Islet precursor cell (in vitro differentiated cells): Measurements from ENCODE around the gene CRYZL1.

ENCODE experiments used
- DNase-seq: peaks from one replicate; pipeline ENCODE4 v3.0.0-alpha.2; 2018

CRYZL1 gene

DNA sequence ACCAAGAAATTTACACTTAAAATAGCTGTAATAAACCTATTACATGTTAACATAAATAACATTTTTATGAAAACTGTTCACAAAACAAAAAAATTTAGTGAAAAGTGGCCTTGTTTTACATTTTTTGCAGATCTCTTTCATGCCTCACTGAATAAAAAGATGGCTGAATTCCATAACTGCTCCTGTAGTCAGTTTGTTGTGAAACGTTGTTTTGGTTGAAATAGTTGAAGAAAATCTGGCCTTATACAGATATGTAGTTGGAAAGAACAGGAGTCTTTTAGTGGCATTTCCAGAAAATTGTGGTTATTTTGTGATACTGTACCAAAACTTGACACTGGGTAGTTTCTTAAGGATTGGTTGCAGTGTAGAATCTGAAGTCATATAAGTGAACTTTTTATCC is 18.9 kb upstream of the CRYZL1 start:
- no peak for DNase-seq

DNA sequence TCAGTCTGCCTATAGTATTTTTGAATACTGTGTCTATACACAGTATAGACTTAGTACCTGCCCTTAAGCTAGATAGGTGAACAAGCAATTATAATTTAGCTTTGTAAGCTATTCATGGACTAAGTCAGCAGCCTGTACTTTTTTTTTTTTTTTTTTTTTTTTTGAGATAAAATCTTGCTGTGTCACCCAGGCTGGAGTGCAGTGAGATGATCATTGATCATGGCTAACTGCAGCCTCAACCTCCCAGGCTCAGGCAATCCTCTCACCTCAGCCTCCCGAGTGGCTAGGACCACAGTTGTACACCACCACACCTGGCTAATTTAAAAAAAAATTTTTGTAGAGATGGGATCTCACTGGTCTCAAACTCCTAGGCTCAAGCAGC is 18.0 kb upstream of the CRYZL1 start:
- DNase-seq, result no peak

DNA sequence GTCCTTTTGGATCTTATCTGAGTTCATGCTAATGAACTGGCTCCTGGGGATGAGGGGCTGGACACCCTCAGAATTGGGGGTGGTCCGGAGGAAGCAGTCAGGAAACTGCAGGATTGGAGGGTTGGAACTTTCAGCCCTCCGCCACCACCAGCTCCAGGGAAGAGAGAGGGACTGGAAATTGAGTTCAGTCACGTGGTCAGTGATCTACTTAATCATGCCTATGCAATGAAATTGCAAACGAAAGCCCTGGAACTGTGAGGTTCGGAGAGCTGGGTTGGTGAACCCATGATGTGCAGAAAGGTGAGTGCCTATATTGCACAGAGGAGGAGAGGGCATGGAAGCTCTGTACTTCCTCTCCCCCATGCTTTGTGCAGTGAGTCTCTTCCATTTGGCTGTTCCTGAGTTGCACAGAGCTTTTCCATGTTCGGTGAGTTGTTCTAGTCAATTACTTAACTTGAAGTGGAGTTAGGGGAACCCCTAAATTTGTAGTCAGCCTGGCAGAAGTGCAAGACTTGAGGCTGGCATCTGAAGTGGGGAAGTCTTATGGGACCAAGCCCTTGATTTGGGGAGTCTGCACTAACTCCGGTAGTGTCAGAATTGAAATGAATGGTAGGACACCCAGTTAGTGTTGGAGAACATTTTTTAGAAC is 17.5 kb upstream of the CRYZL1 start:
- DNase-seq, result no peak

DNA sequence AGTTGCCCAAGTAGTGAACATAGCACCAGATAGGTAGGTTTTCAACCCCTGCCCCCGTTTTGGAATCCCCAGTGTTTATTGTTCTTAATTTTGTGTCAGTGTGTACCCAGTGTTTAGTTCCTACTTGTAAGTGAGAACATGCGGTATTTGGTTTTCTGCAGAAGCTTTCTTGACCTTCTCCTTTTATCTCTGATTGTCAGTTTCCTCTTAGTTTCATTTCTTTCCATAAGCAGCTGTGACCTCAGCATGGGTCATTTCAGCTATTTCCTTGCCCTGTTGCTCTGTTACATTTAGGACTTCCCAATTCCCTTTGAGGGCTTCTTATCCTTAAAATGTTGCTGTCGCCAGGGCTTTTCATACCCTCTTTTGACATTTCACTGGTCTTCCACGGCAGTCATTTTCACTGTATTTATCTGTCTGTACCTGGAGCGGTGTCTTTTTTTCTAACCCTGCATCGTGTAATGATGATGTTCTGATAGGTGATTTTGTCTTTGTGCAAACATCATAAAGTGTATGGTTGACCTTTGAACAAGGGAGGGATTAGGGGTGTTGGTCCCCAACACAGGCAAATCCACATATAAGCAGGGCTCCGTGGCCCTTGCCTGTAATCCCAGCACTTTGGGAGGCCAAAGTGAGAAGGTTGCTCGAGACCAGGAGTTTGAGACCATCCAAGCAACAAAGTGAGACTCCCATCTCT is 15.7 kb upstream of the CRYZL1 start:
- no peak for DNase-seq

DNA sequence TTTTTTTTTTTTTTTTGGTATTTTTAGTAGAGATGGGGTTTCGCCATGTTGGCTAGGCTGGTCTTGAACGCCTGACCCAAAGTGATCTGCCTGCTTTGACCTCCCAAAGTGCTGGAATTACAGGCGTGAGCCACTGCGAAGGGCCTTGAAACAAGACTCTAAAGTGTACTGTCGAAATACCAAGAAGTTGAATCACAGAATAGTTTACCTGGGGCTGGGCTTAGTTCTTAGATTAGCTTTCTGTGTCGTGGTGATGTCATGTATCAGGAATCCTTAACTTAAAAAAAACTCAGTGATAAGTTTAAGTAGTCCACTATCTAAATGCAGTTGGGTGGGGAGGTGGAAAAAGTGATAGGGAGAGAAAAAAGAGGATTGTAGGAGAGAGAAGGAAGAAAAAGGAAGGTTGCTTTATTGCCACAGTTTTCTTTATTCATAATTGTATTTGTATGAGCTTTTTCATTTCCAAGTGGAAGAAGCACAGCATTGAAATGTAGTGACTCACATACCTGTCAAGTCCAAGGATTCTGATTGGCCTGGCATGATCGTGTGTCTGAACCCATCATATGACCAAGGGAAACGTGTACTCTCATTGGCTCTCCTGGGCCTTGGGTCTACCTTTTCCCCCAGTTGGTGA is 14.2 kb upstream of the CRYZL1 start:
- DNase-seq, result peak; percentile 94

DNA sequence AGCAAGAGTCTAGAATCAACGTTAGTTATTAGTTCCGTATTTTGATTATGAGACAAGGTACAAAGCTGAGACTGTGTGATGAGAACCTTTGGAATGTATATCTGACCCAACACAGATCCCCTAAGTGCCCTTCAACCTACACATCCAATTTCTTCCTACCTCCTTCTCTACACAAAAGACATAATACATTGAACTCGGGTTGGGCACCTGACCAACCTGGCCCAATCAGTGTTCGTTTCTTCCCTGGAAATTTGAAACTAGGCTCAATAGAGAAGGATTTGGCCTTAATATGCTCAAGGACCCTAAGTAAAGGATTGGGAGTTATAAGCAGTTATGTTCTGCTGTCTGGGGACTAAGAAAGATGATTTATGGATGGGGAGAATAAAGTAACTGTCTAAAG is 12.9 kb upstream of the CRYZL1 start:
- no peak for DNase-seq

DNA sequence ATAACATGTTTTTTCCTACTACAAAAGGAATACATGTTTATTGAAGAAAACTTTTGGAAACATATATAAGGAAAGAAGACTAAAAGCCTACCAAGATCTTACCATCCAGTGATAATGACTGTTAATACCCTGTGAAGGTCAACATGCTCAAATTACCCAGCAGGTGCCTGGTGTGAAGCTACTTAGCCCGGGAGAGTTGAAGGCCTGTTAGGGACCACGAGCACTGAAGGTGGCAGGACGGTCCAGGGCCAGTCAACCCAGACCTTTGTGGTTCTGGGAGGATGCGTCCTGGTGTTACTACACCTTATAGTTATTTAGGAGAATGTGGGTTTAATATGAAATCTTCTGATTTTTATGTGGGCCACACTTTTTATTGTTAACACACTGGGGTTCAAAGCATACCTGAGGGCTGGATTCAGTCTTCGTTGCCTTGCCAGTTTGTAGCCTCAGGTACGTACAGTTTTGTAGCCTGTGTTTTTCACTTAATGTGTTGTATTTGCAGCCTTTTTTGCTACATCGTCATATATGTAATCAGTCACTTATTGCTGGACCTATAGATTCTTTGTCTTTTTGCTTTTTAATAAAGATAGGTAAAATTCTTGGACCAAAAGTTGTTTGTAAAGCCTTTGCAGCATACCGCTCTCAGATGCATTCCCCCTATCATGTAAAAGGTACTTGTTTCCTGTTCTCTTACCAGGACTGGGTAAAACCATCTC is 10.6 kb upstream of the CRYZL1 start:
- DNase-seq, result no peak

DNA sequence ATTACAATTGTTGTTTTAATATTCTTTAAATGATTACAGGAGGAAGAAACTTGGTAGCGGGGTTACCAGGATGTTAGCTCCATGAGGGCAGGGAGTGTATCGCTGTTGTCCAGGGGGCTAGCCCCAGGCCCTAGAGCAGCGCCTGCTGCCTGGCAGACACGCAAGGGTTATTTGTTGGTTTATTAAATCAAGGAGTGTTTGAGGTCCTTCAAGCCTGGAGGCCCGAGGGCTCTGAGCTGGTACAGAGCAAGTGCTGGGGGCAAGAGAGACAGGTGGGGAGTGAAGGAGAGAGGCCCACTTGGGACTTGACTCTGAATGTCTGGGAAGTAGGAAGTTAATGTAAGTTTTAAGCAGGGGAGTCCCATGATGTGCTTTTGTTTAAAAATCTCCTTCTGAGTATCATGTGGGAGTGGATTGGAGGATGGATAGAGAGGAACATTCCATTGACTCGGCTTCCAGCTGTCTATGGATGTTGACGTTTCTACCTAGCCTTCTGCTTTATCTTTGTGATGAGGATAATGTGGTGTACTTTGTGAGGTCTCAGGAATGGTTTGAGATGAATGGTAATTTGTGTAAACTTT is 9.5 kb upstream of the CRYZL1 start:
- no peak for DNase-seq

DNA sequence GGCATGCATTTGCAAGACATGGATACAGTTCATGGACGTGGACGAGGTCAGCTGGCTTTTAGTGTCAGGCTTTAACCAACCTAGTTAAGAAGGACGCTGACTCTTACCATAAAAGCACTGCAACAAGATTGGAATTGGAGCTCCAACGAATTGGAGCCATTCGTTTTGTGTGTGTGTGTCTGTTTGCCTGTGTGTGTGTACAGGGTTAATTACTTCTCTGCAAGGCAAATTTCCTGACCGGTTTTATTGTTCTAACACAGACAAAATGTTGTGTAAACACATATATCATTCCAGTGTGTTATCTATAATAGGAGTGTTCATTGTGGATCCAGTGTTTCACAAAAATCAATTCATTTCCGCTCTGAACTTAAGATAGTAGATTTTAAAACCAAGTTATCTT is 8.7 kb upstream of the CRYZL1 start:
- no peak for DNase-seq

DNA sequence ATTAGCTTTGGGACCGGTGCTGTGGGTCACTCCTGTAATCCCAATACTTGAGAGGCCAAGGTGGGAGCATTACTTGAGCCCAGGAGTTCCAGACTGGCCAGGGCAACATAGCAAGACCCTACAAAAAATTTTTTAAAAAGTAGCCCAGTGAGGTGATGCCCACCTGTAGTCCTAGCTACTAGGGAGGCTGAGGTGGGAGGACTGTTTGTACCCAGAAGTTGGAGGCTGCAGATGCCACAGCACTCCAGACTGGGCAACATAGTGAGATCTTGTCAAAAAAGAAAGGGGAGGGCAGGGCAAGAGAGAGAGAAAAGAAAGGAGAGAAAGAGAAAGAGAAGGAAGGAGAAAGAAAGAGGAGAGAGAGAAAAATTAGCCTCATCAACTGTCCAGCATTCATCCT is 7.0 kb upstream of the CRYZL1 start:
- DNase-seq, result no peak

DNA sequence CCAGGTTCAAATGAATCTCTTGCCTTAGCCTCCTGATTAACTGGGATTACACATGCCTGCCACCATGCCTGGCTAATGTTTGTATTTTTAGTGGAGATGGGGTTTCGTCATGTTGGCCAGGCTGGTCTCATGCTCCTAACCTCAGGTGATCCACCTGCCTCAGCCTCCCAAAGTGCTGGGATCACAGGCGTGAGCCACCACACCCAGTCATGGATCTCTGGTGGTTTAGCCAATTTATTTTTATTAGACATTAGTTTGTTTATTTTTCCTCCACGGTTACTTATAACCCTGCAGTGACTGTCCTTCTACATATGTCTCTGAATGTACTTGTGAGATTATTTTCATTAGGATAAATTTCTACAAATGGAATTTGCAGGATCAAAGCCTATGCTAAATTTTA is 6.0 kb upstream of the CRYZL1 start:
- no peak for DNase-seq

DNA sequence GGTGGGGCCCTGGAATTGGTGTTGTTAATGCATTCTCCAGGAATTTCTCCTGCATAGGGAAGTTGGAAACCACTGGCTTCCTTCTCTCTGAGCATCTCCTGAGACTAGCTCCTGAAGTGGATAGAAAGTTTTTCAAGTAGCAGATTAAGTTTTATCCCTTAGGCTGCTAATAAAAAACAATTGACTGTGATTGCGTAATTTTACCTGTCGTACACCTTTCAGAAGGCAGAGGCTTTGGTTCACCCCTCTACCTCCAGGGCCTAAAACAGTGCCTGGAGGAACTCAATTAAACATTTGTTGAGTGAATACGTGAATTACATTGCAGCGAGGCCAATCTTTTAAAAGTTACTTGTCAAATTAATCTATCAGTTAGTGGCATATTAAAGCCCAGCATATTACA is 4.2 kb upstream of the CRYZL1 start:
- no peak for DNase-seq

DNA sequence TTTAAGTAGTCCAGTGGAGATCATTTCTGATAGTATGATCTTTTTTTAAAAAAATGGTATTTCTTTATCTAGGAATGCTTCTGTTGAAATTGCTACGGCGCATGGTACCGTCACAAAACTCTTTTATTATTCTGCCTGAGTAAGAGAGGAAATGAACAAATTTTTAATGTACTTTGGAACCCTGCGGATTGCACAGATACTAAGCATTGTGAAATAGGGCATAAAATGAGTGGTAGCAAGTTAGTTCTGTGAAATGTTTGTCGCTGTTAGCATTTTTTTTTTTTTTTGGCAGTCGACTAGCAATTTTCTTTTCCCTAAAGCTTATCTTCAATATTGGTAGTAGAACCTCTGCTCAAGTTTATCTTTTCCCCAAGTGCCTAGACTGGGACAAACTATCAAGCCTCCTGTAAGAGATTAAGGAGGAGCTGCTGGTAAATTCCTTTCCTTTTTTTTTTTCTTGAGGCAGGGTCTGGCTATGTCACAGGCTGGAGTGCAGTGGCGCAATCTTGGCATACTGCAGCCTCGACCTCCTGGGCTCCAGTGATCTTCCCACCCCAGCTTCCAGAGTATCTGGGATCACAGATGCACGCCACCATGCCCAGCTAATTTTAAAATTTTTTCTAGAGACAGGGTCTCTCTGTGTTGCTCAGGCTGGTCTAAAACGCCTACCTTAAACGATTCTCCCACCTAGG is 3.0 kb upstream of the CRYZL1 start:
- DNase-seq, result peak; percentile 58

DNA sequence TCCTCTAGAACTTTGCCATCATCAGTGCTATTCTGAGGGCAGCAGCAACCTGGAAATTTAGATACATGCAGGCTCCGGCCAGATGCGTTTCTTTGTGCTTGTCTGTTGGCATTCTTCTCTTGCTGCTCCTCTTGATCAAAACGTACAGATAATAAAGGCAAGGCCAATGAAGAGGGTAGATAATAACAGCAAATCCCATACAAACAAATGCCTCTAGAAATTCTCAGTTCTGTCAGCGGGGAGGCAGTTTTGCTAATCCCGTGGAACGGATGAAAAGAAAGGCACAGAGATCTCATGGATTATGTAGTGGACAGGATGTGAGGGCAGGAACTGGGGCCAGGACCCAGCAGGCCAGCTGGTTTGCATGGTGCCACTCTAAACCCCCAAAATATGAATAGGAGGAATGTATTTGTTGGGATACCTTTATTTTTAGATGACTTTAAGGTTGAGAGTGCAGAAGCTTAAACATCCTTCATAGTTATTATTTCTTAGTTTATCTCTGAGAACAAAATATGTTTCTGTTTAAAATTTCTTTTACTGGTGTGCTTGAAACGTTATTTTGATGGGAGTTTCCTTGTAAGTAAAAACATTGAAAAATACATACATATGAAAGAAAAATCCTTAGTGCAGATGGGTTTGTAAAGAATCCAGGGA is 2.2 kb upstream of the CRYZL1 start:
- no peak for DNase-seq

DNA sequence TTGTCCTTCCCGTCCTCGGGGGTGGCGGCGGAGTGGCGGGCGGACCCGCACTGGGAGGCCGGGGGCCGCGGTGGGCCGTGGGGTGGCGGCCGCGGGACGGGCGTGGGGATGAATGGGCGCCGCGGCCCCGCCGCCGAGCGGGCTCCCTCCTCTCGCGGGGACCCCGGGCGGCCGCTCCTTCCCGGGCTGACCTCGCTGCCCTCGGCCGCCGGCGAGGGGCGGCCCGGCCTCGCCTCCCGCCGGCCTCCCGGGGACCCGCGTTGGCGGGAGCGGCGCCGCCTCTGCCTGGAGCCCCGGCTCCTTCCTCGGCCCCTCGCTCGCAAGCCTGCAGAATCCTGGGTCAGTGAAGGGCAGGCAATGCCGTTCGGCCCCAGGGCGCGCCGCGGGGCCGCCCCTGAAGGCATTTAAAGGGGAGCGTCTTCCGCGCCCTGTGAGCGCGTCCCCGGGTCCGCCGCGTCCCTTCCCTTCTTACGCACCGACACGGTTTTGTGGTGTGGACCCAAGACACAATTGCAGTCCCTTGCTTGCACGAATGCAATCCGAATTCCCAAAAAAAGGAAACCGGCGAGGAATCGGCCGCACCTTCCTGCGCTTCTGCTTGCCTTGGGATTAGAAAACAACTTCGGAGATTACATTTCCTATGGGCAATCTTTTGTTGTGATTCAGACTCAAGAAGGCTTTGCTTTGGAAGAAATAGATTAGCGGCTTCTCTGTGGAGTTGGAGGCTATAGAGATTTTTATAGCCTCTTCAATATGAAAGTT is 1.5 kb upstream of the CRYZL1 start:
- peak; percentile 58 for DNase-seq

DNA sequence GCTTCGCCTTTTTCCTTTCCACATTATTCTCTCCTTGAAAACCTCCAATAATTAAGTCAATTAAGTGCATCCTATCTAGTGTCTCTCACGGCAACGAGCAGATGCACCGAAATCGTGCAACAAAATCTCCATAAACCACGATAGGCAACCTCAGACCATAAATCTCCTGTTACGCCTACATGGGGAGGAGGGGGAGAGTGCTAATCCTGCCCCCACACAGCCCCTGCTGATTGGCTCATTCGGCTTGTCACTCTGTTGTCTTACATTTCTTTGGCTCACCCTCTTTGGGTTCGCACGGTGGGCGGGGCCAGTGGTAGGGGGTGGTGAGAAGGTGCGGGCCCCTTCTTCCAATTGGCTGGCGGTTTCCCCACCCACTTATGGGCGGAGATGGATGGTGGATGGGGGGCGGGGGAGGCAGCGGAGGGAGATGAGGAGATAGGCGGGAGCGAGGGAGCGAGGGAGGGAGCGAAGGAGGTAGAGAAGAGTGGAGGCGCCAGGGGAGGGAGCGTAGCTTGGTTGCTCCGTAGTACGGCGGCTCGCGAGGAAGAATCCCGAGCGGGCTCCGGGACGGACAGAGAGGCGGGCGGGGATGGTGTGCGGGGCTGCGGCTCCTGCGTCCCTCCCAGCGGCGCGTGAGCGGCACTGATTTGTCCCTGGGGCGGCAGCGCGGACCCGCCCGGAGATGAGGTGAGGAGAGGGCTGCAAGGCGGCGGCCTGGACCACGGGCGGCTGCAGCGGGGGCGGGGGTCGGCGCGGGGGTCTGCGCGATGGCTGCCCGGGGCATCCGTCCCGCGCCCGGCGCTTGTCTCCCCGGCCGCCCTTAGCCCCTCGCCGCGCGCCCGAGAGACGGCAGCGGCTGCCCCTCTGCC is 720 bp upstream of the CRYZL1 start, which contains the start of gene ITSN1:
Gene ITSN1 (plus strand): TSS at position 475 of the 869 bp plus-strand sequence. CDS start 76,328 bp downstream, outside the sequence.
- DNase-seq, result peak; percentile 100

DNA sequence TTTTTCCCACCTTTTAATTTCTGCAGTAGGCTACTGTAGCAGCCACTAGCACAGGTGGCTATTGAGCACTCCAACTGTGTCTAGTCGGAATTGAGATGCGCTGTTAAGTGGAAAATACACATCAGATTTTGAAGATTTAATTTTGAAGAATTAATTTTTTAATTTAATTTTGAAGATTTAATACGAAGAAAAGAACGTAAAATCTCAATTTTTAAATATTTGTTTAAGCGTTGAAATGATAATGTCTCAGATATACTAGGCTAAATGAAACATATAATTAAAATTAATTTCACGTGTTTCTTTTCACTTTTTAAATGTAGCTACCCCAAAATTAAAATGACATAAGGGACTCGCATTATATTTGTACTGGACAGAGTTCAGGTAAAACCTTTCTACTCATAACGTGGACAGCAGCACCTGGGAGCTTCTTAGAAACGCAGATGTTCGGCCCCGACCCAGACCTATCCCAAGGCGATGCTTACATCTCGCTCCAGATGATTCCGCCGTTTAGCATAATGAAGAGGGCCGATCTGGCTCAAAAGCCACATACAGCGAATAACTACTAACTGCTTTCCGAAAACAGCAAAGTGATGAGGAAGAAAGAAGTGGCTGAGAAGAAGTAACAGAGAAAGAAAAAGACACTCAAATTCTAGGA is 717 bp downstream of the CRYZL1 start:
- DNase-seq, result peak; percentile 60

DNA sequence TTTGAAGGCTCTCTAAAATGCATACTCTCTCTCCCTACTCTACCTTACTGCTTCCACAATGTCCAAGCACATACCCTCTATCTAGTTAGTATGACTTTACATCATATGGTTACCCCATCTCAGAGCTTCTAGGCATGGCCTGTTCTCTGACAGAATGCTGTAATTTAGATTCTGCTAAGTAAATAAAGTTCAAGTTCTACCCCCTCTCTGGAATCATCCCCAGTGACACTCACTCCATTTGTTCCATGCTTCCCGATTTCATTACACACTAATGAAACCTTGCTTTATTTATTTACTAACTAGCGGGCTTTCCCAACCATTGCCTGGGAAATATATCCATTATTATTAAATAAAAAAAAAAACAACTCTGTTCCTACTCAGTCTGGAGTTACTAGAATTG is 7.3 kb downstream of the CRYZL1 start:
- DNase-seq, result no peak

DNA sequence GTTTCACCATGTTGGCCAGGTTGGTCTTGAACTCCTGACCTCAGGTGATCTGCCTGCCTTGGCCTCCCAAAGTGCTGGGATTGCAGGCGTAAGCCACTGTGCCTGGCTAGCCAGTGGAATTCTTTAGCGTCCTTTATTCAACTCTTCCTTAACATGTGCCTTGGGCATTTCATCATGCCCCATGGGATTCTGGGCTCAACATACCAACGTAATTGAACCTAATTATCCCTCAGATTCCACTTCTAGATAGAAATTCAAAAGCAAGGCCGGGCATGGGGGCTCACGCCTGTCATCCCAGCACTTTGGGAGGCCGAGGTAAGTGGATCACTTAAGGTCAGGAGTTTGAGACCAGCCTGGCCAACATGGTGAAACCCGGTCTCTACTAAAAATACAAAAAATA is 15.4 kb downstream of the CRYZL1 start:
- peak; percentile 65 for DNase-seq

DNA sequence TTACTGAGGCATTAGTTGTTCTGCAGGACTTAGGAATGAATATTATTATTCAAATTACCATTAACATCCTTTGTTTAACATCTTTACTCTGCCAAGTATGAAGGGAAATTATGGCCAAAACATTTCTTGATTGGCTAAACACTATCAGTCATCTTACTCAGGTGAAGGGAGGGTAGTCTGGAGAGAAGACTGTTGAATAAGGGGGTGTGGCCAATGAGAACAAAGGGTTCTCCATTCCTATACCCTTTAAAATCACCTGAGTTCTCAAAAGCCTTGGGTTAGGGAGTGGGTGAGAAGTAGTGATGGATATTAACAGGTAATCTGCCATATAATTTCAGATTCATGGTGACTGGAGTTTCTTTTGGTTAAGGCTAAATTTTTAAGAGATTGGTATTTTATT is 19.3 kb downstream of the CRYZL1 start:
- DNase-seq, result no peak
